T-helper 9 cell (primary cell): ENCODE results near the gene MAPKBP1.
A peak's percentile ranks its signal among the peaks of the same experiment; 100 is the strongest.
"Not testable (repeated sequence)": the region's sequence is repeated elsewhere in the genome, so short reads cannot be mapped to it uniquely, and the experiment has no call there.

Experiments
- DNase-seq: peaks from one replicate; pipeline ENCODE4 v3.0.0-alpha.2; 2020
- total RNA-seq, 2 donors: gene quantifications; one replicate each; lab custom pipeline; 2026; lab: John Stamatoyannopoulos, UW

Gene MAPKBP1, protein sequence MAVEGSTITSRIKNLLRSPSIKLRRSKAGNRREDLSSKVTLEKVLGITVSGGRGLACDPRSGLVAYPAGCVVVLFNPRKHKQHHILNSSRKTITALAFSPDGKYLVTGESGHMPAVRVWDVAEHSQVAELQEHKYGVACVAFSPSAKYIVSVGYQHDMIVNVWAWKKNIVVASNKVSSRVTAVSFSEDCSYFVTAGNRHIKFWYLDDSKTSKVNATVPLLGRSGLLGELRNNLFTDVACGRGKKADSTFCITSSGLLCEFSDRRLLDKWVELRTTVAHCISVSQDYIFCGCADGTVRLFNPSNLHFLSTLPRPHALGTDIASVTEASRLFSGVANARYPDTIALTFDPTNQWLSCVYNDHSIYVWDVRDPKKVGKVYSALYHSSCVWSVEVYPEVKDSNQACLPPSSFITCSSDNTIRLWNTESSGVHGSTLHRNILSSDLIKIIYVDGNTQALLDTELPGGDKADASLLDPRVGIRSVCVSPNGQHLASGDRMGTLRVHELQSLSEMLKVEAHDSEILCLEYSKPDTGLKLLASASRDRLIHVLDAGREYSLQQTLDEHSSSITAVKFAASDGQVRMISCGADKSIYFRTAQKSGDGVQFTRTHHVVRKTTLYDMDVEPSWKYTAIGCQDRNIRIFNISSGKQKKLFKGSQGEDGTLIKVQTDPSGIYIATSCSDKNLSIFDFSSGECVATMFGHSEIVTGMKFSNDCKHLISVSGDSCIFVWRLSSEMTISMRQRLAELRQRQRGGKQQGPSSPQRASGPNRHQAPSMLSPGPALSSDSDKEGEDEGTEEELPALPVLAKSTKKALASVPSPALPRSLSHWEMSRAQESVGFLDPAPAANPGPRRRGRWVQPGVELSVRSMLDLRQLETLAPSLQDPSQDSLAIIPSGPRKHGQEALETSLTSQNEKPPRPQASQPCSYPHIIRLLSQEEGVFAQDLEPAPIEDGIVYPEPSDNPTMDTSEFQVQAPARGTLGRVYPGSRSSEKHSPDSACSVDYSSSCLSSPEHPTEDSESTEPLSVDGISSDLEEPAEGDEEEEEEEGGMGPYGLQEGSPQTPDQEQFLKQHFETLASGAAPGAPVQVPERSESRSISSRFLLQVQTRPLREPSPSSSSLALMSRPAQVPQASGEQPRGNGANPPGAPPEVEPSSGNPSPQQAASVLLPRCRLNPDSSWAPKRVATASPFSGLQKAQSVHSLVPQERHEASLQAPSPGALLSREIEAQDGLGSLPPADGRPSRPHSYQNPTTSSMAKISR (N-terminal part only)
- 50.4 to 62.0 reads per million in 2 donors for total RNA-seq

DNA sequence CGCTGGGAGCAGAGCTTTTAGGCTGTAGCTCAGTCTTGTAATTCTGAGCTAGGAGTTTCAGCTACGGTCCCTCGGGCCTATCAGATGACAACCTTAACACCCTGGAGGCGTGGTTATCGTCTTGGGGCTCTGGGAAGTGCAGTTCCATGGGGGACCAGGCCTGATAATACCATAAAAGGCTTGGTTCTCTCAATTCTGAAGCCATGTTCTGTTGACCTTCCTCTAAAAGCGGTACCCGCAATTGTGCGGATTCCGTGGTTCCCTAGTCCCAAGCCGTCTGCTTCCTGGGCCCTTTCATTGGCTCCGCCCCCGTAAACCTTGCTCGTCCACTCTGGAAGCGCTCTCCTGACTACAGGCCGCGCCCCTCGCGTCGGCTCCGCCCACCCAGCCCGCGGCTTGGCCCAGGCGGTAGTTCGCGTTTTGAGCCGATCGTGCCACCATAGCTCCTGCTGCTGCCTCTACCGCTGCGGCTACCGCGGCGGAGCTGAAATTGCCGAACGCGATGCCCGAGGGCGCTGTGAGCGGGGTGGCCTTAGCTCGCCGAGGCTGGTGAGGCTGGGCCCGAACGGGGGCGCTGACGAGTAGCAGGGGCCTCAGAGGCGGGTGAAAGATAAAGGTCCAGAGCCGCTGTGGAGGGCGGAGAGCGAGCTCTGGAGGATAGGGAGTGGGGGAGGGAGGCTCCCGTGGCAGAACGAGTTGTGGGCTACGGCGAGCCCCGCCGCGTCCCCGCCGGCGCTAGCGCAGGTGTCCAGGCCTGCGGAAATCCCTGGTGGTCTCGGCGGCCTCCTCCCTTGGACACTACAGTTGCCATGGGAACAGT lies at the start of gene MAPKBP1:
TSS of gene MAPKBP1 (plus strand) at position 423 of the 820 bp plus-strand sequence. CDS start 792 bp downstream, outside the sequence.
- DNase-seq, result peak; percentile 96

DNA sequence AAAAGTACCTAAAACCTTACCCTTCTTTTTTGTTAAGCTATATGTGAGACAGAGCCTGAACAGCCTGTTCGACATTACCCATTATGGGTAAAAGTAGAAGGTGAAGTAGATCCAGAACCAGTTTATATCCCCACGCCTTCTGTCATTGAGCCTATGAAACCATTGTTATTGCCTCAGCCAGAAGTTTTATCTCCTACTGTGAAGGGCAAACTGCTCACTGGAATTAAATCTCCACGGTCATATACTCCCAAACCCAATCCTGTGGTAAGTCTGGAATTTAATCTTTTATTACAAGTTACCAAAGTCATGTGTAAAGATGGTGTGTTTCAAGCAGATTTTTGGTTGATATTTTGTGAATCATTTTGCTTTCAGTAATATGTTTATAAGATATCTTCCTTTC lies 47.1 kb upstream of the MAPKBP1 start:
- no peak for DNase-seq

DNA sequence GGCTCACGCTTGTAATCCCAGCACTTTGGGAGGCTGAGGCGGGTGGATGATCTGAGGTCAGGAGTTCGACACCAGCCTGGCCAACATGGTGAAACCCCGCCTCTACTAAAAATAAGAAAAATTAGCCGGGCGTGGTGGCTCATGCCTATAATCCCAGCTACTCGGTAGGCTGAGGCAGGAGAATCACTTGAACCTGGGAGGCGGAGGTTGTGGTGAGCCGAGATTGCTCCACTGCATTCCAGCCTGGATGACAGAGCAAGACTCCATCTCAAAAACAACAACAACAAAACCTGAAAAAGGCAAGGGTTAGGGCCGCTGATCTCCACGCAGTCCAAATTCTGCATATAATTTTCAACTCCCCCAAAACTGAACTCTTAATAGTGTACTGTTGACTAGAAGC lies 46.2 kb upstream of the MAPKBP1 start:
- DNase-seq, result not testable (repeated sequence)

DNA sequence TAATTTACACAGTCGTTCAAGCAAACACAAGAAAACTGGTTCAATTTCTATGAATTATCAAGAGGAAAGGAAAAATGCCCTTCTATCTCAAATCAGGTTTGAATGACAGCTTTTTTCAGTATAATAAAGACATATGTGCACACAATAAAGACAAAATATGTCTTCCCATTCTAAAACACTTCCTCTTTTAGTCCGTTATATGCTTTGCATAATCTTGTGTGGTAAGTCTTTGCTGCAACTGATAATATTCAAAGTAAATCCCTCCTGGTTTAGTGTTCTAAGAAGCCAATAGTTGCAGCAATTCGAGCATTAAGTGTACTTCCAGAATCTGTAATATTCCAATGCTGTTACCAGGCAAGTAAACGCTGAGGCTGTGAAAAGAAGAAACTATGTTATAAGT lies 43.7 kb upstream of the MAPKBP1 start:
- no peak for DNase-seq

DNA sequence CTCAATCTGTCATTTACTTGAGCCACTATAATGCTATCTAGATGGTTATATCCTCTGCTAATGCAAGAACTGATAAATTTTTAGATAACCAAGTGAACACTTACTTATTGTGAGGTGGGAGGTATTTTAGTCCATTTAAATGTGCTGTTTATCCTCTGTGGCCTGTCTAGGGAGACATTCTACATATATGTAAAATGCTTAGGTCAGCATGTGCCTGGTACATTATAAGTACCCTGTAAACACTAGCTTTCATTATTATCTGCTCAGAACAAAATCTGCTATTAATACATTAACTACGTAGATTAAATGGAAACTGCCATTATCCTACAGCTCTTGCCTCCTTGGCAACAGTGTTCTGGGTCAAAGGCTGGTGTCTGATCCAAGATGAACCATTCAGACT lies 41.8 kb upstream of the MAPKBP1 start:
- DNase-seq, result no peak

DNA sequence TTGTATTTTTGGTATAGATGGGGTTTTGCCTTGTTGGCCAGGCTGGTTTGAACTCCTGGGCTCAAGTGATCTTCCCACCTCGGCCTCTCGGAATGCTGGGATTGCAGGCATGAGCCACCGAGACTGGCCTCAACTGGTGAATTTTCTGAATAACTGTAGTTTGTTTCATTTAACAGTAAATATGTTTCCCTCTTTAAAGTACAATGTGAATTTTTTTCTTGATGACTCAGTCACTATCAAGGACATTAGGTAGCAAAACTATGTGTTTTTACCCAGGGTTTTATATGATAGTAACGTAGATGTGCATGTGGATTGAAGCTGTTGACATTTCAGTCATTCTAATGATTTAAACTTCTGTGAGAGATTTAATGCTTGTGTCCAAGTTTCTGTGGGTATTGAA lies 40.2 kb upstream of the MAPKBP1 start:
- no peak for DNase-seq

DNA sequence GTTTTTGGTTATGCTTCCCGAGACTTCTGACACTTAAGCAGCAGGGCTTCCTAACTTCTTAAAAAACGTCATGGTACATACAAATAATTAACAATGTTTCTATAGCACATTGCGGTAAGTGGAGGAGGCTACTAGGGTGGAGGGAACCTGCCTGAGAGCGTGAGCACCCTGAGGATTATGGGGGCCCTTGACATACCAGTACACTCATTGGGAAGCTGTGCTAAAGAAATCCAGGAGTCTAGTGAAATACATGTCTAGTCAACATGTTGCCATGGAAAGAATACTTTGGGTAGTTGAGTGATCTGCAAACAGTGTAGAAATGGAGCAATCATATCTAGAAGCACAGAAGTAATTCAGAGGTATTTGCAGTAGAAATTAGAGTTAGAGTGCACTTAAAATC lies 39.2 kb upstream of the MAPKBP1 start:
- DNase-seq, result no peak

DNA sequence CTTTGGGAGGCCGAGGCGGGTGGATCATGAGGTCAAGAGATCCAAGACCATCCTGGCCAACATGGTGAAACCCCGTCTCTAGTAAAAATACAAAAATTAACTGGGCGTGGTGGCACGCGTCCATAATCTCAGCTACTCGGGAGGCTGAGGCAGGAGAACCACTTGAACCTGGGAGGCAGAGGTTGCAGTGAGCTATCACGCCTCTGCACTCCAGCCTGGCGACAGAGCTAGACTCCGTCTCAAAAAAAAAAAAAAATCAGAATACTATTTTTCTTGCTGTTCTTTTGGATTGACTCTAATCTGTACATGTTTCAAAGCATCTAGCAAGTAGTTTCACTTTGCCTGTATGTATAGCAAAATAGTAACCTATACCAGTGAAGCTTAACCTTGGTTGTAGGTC lies 38.8 kb upstream of the MAPKBP1 start:
- not testable (repeated sequence) for DNase-seq

DNA sequence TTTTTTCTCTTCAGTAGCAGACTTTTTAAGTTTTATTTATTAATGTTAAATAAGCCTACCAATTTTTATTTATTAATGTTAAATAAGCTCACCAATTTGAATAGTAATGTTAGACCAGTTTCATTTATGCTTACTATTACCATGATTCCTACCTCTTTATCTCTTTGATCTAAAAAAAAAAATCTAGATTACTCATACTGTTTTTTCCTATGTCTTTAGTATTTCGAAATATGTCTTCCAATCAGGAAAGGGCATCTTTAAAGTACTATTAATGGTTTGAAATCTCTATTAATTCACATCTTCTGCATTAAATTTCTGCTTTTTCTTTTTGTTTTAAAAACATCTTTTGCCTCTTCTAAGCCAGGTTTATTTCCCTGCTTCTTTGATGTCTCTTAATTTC lies 27.5 kb upstream of the MAPKBP1 start:
- DNase-seq, result no peak

DNA sequence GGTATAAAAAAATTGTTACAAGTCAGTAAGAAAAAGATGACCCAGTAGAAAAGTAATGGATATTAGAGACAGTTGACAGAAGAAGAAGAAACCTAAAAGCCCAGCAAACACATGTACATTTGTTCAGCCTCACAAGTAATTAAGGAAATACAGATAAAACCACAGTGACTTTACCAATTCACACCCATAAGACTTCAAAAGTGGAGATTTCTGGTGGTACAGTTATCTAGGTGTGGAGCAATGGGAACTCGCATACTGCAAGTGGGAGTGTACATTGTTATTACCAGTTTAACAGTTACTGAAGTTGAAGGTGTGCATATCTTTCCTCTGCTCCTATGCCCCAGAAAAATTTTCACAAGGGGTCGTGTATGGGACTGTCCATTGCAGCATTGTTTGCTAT lies 18.1 kb upstream of the MAPKBP1 start:
- no peak for DNase-seq

DNA sequence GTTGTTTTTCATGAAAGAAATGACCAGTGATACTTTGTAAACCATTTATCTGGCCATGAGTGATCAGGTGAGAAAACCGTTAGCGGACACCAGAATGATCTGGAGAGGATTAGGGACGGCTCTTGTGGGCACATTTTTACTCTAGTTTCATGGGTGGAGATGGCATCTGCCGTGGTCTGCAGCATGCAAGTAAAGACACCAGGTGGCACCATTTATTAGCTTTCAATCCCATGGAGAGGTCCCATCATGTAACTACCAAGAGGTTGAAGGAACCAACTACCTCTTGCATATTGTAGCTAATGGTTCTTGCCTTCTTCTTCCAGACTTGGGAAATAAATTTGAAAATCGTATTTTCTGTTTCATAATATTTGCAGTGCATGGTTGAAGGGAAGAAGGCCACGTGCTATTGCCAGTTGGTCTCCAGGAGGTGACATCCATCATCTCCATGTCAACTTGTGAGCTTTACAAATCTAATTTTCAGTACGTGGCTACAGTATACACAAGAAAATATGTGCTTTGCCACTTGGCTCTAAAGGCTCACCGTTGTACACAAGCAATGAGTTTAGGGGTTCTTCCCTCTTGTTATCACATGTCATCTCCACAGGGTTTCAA lies 1.5 kb upstream of the MAPKBP1 start:
- peak; percentile 35 for DNase-seq

DNA sequence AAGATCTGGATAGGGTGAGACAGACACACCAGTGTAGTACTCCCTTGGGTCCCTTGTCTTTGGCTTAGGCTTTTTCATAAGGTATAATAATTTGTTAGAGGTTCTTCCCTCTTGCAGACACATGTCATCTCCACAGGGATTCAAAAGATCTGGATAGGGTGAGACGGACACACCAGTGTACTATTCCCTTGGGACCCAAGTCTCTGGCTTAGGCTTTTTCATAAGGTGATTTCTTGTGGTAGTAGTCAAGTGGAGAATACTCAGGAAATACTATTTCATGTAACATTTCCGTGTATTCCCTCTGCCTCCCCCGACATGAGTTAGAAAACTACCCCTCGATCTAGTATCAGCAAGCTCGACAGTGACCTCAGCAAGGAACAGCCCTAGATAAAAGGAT lies 954 bp upstream of the MAPKBP1 start:
- DNase-seq, result no peak

DNA sequence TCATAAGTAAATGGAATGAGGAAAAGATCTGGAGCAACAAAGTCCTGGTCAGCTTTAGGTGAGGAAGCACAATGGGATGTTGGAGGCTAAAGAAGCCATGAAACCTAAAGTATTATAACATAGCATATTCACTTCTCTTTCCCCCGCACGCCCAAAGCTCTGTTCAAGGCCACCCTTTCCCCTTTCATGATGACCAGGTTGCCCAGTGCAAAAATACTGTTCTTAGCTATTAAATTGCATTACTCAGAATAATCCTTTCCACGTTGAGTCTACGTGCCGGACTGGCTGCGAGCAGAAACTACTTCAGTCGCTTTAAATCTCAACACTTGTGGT lies 589 bp upstream of the MAPKBP1 start:
- DNase-seq, result no peak

DNA sequence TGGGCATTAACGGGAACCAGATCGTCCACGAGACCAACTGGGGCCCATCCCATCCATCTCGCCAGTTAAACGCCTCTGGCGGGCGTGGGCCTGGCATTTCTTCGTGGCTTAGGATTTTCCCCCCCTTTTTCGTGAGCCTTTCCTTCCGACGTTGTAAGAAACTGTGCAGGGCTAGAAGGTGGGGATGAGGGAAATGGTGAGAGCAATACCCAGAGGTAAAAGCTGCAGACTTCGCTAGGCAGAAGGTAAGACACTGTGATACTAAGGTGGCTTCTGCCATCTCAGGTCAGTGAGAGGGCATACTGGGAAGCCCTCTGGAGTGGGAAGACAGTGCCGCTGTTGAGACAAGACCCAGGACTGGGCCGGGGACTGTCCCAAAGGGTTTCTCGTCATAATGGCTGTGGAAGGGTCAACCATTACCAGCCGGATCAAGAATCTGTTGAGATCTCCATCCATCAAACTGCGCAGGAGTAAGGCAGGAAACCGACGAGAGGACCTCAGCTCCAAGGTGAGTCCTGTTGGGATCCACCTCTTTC lies 666 bp downstream of the MAPKBP1 start:
- DNase-seq, result peak; percentile 3

DNA sequence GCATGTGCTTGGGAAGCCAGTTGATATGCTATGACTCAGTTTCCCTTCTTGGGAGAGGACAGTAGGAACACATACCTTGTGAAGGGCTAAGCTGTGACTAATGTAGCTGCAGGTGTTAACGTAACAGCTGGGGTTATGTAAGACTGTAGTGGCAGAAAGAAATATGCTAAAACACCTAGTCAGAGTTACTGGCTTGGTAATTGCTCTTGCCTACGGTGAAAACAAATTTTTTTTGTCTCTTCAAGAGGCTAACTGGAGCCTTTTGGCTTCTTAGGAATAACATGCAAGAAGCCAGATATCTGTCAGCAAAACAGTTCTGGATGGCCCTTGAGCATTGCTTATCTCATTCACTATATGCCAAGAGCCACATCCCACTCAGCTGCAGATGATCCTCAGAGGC lies 1.4 kb downstream of the MAPKBP1 start:
- no peak for DNase-seq

DNA sequence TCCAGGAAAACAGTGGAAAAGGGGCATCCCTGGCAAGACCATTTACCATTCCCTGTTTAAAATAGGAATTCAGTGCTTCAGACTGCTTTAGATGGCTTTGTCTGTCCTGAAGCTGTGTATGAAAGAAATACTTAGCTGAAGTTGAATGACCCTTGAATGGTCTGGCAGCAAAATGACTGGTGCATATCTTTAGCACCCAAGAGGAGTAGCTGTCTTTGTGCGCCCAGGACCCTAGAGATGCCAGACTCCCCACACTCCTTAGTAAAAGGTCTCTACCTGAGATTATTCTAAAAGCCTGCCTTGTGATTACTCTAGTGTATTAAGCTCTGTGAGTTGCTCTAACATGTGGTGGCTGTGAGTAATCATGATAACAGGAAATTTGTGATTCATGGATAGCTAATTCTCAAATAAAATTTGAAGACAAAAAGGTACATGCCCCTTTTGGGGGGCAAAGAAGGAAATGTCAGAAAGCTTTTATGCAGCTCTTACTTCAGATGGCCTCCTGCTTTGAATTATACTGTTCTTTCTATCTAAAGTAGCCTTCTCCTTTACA lies 3.2 kb downstream of the MAPKBP1 start:
- no peak for DNase-seq

DNA sequence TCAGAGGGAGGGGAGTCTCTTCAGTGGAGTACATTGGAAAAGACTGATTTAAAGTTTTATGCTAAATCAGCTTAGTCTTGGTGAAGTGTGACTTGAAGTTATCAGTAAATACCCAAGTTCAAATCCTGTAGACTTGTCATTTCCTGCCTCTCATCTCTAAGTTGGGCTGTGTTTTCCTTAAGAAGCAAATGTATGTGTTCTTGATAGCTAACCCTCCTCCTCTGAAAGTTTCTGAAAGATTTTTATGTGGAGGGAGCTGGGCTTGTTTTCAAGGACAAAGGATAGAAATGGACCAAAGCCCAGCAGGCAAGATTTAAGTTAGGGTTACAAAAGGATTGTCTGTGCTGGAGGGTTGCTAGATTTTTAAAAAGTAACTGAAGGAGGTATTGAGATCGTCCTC lies 4.2 kb downstream of the MAPKBP1 start:
- no peak for DNase-seq

DNA sequence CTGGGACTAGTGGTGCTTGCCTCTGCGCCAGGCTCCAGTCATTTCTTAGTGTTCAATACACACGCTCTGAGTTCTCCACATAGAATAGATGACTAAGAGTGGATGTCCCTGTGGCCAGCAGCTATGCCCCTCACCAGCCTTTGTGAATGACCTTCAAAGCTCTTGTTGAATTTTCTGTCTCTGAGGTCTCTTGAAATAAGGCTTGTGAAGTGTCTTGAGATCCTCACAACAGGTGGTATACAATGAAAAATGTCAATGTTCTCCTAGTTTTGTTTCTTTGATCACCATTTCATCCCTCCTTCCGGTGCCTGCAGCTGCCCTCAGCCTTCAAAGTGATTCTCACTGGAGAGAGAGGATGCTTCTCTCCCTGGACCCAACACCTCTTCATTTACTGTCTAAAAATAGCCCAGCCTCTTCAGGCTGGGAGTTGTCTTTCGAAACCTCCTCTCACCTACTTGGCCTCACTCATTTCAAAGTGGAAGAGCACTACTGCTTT lies 5.4 kb downstream of the MAPKBP1 start:
- no peak for DNase-seq

DNA sequence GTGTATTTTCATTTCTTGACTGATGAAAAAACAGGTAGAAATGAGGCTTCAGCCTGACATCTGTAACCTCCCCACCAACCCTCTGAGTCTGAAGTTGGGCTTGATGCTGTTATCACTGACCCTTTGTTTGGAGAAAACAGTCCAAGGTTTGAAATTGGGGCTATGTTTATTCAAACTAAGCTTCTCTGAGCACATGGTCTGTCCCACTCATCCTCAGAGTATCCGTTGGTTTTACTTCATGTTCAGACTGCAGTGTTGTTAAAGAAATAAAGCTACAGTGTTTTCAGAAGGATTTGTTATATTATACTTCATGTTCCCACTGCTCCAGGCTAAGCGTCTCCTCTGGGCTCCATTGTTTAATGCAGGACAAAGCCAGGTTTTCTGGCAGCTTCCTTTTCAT lies 6.0 kb downstream of the MAPKBP1 start:
- DNase-seq, result no peak

DNA sequence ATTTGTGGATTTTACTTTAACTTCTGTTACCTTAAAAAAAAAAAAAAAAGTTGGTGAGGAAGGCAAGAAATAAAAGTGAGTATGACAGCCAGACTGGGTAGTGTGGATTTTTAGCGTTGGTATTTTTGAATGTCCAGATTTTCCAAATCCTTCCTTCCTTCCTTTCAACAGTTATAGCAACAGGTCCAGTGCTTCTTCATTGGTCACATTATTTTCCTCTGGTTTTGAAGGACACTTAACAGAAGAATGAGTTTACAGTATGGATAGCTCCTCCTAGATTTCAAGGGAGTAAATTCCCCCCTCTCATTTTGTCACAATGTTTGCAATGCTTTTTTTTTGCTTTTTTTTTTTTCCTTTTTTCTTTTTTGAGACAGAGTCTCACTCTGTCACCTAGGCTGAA lies 6.4 kb downstream of the MAPKBP1 start:
- DNase-seq, result no peak
